ENCODE measurements around the gene SLC35F3.

DNA sequence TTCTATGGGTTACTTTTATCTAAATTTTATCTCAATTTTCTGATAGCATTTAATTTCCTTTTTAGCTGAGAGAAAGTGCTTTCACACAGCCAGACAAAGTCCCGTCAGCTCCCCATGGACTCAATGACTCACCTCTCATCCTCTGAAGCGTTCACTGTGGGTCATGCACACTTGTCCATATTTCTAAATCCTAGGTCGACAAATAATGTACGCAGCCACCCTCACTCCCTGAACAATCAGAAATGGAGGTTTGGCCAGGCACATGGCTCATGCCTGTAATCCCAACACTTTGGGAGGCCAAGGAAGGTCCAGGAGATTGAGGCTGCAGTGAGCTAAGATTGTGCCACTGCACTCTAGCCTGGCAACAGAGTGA is 426.4 kb downstream of the SLC35F3 start:
- TF ChIP-seq, protein P1, sequence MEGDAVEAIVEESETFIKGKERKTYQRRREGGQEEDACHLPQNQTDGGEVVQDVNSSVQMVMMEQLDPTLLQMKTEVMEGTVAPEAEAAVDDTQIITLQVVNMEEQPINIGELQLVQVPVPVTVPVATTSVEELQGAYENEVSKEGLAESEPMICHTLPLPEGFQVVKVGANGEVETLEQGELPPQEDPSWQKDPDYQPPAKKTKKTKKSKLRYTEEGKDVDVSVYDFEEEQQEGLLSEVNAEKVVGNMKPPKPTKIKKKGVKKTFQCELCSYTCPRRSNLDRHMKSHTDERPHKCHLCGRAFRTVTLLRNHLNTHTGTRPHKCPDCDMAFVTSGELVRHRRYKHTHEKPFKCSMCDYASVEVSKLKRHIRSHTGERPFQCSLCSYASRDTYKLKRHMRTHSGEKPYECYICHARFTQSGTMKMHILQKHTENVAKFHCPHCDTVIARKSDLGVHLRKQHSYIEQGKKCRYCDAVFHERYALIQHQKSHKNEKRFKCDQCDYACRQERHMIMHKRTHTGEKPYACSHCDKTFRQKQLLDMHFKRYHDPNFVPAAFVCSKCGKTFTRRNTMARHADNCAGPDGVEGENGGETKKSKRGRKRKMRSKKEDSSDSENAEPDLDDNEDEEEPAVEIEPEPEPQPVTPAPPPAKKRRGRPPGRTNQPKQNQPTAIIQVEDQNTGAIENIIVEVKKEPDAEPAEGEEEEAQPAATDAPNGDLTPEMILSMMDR (IDR thresholded peaks at IDR 0.05) = no peak
- TF ChIP-seq POLR2A (IDR thresholded peaks at IDR 0.05) (no peak), EP300 (IDR thresholded peaks at IDR 0.05) (no peak)

Data from ovary (tissue), 3 donors.